Gastroesophageal sphincter (tissue), 4 donors: ENCODE results near the gene GRID2. TPM values are rescaled to one million over a fixed set of nuclear protein-coding genes. Genes with fewer than 3 reads are reported as not detected.

Experiments
- ATAC-seq: fragments of 150-250 bp; one replicate; pipeline ENCODE4 v1.9.1; 2016; ENCODE audit warnings: mild to moderate bottlenecking, moderate library complexity
- H3K27ac ChIP-seq, 4 donors: fragments of 200-600 bp; sonication (generic) in 3 of 4; 1 replicate in 3 of 4; 2 replicates in 1 of 4; pipeline ENCODE4 v1.5.1; 2016 to 2019
- H3K27me3 ChIP-seq: fragments of 200-600 bp; sonication (generic); one replicate; pipeline ENCODE4 v1.5.1; 2019
- H3K36me3 ChIP-seq, 2 donors: fragments of 200-600 bp; sonication (generic); one replicate each; pipeline ENCODE4 v1.5.1; 2019; ENCODE audit warnings: control low read depth in 1 of 2
- H3K4me1 ChIP-seq, 3 donors: fragments of 200-600 bp; sonication (generic); 1 replicate in 2 of 3; 2 replicates in 1 of 3; pipeline ENCODE4 v1.5.1; 2016 to 2019; ENCODE audit warnings: control low read depth in 2 of 3
- H3K4me3 ChIP-seq, 2 donors: fragments of 200-600 bp; sonication (generic); one replicate each; pipeline ENCODE4 v1.5.1; 2019; ENCODE audit warnings: mild to moderate bottlenecking in 1 of 2, moderate library complexity in 1 of 2
- H3K9me3 ChIP-seq, 3 donors: fragments of 200-600 bp; sonication (generic); one replicate each; pipeline ENCODE4 v1.5.1; 2017 to 2019; ENCODE audit warnings: control low read depth in 2 of 3
- CTCF ChIP-seq, 4 experiments: fragments of 200-600 bp in 2 of 4; fragments of 450-650 bp in 2 of 4; sonication (generic) in 1 of 4; IDR thresholded peaks; one replicate each; pipeline ENCODE4 v1.5.1; 2017 to 2019; ENCODE audit warnings: antibody characterized with exemption in 4 of 4, mild to moderate bottlenecking in 2 of 4, moderate library complexity in 2 of 4
- EP300 ChIP-seq: sonication (generic); formaldehyde crosslinking; IDR thresholded peaks from one replicate; pipeline ENCODE4 v1.6.1; 2017; ENCODE audit warnings: antibody characterized with exemption, mild to moderate bottlenecking
- POLR2A ChIP-seq, 2 donors: fragments of 450-650 bp; IDR thresholded peaks; one replicate each; pipeline ENCODE4 v1.6.1; 2017; ENCODE audit warnings: antibody characterized with exemption in 2 of 2, mild to moderate bottlenecking in 2 of 2, moderate library complexity in 1 of 2
- POLR2AphosphoS5 ChIP-seq: sonication (generic); formaldehyde crosslinking; IDR thresholded peaks from one replicate; pipeline ENCODE4 v1.6.1; 2017; ENCODE audit warnings: antibody characterized with exemption
- WGBS, 2 donors: methylation state at CpG; one replicate each; pipeline ENCODE4 v1.1.5; 2018; ENCODE audit warnings: low coverage in 1 of 2; 5-methylcytosine and 5-hydroxymethylcytosine counted together
- small RNA-seq, 4 donors: library from RNA; depleted of rRNA; stranded (forward); fragments of <200 nt; gene quantifications; one replicate each; pipeline ENCODE3, GENCODE V24; 2016
- total RNA-seq, 4 donors: library from RNA; depleted of rRNA; stranded (reverse); fragments of >200 nt; gene quantifications; one replicate each; pipeline ENCODE4 v1.1.0, GENCODE V29; 2016

Gene GRID2
- total RNA-seq, 4 donors from 2014 or later: 0.81 TPM; not detected in 3

GRCh38 chr4:93814722-93815121 is 1511.0 kb downstream of the GRID2 start:
- H3K36me3 ChIP-seq: no peaks in the 10 kb centered on the region
- no peaks in the 10 kb centered on the region for H3K9me3 ChIP-seq
- no peak overlapping the region for H3K27ac ChIP-seq
- H3K27me3 ChIP-seq: peaks cover 12% of the 10 kb centered on the region
- H3K4me1 ChIP-seq: peaks cover 0 to 10% (median 2%) of the 10 kb centered on the region in 3 donors
- TF ChIP-seq CTCF (IDR thresholded peaks at IDR 0.05) (no peak), POLR2AphosphoS5 (no peak), EP300 (no peak), POLR2A (IDR thresholded peaks at IDR 0.05) (no peak)
- no peak overlapping the region for H3K4me3 ChIP-seq
- ATAC-seq: peak; percentile 60
- WGBS, 2 donors: 54 to 78% methylated on average over 4 of the region's 4 CpGs

Small RNA genes lying within 50 kb of the gene (small RNA-seq; reads per million reads assigned to genes)
- 0 reads per million in 4 donors for gene RNA5SP164
